DMS153 (cell line): ENCODE measurements around the gene RAB1B.
"Not testable (repeated sequence)": the region's sequence is repeated elsewhere in the genome, so short reads cannot be mapped to it uniquely, and the experiment has no call there.

ENCODE experiments used
- DNase-seq: peaks from one replicate; lab custom pipeline; 2025; lab: John Stamatoyannopoulos, UW

The RAB1B gene

DNA sequence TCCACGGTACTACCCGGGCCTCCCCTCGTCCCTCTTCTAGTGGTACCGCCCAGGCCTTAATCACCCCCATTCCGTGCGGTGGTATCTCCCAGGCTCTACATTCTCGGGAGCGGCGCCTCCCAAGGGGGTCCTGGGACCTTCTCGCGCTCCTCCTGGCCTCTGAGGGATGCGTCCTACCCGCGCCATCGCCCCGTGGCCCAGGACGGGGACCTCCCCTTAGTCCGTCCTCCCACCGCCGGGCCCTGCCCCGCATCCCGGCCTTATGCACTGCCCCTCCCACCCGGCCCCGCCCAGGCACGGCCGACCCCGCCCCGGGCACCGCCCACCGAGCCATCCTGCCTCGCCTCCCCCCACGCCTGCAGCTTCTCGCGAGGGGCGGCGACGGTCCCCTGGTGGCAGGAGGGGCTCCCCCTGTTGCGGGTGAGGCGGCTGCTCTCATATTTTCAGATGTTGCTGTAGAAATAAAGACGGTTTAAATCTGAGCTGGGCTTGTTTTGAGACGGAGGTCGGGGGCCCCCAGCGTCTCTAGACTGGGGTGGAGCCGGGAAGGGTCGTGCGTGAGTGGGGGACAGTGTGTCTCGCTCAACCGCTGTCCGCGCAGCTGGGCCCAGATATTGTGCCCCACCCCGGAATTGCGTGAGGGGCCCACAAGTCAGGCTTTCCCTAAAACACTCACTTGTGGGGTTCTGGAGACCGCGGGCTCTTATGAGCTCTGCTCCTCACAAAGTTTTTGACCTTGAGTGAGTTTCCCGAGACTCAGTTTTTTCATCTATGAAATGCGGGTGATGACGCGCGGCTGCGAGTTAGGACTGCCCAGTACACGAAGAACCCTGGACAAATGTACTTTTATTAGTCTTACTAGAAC lies 828 bp upstream of the RAB1B start:
- peak; percentile 49 for DNase-seq

- no peak for DNase-seq
These were observed 790 bp downstream of the RAB1B start for GRCh38 chr11:66268952-66269905.

DNA sequence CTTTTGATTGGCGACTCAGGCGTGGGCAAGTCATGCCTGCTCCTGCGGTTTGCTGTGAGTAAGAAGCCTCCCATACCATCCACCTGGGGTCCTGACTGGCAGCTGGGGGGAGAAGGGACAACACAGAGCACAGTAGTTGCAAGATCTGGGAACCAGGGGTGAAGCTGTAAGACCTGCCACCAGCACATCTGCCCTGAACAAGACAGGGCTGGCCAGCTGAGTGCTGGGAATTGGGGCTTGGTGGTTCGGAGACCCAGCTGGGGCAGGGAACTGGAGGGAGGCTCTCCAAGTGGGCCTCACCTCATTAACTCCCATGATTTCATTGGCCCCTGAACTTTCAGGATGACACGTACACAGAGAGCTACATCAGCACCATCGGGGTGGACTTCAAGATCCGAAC lies 3.4 kb downstream of the RAB1B start:
- DNase-seq: no peak

DNA sequence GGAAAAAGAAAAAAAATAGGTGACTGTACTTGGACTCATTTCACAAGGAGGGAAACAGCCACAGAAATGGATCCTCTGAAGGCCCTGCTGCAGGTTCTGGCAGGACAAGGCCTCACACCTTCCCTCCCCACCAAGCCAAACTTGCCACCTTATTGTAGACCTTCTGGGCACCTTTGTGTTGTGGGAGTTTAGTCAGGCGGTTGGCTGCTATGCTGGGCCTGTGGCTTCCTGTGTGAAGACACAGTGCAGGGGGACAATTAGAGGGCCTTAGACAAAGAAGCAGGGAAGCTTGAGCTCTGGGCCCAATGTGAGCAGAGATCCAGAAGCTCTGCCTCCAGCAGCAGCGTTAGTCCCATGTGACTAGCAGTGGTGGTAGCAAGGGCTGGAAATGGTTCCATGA lies 4.2 kb downstream of the RAB1B start:
- no peak for DNase-seq

- no peak for DNase-seq
These were observed 5.8 kb downstream of the RAB1B start for GRCh38 chr11:66274219-66274618.

- DNase-seq: no peak
These were observed 7.0 kb downstream of the RAB1B start for GRCh38 chr11:66275396-66275795.

- DNase-seq: no peak
These were observed 7.7 kb downstream of the RAB1B start for GRCh38 chr11:66275984-66276612.

DNA sequence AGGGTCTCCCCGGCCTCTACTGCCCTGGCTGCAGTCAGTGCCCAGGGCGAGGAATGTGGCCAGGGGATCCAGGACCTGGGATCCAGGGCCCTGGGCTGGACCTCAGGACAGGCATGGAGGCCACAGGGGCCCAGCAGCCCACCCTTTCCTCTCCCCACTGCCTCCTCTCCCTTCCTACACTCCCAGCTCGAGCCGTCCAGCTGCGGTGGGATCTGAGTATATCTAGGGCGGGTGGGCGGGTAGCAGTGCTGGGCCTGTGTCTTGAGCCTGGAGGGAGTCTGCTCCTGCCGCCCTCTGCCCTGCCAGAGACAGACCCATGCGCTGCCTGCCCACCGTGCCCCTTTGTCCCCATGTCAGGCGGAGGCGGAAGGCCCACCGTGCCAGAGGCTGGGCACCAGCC lies 8.2 kb downstream of the RAB1B start:
- DNase-seq: not testable (repeated sequence)

GRCh38 chr11:66277064-66277463 lies 8.6 kb downstream of the RAB1B start:
- not testable (repeated sequence) for DNase-seq

DNA sequence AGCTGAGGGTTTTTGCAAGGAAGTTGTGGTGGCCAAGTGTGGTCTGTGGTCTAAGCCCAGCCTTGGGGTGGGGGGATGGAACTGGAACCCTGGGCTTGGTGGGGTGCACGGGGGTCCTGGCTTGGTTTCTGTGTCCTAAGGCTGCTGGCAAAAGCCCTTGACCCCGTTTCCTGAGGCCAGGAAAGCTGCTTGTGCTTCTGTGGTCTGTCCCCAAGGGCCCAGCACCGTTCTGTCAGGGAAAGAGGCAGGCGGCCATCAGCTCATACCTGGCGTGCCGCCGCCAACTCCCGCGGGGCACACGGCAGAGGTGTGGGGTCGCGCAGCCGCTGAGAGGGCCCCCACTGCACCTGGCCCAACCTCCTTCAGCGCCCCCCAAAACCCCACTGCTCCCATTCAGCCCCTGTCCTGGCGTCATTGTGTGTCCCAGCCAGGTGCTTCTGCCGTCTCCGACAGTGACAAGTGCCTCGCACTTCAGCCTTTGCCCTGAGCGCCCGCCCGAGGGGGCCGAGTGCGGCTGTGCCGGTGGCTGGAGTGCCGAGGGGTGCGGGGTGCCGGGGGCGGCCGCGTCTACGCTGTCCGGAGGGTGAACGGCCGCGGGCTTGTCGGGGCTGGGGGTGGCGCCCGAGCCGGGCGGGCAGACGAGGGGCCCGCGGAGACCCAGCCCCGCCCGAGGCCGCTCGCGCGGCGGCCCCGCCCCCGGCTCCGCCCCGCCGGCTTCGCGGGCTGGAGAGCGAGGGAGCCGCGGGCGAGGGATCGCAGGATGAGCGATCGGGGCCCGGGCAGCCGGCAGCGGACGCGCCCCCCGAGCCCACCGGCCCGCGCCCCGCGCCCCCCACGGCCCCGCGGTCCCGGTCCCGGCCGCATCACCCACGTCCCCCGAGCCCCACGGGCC lies 9.3 kb downstream of the RAB1B start, which contains the start of gene CNIH2:
TSS of gene CNIH2 (plus strand) at position 705 of the 892 bp plus-strand sequence. CDS start 282 bp downstream, outside the sequence.
- no peak for DNase-seq

DNA sequence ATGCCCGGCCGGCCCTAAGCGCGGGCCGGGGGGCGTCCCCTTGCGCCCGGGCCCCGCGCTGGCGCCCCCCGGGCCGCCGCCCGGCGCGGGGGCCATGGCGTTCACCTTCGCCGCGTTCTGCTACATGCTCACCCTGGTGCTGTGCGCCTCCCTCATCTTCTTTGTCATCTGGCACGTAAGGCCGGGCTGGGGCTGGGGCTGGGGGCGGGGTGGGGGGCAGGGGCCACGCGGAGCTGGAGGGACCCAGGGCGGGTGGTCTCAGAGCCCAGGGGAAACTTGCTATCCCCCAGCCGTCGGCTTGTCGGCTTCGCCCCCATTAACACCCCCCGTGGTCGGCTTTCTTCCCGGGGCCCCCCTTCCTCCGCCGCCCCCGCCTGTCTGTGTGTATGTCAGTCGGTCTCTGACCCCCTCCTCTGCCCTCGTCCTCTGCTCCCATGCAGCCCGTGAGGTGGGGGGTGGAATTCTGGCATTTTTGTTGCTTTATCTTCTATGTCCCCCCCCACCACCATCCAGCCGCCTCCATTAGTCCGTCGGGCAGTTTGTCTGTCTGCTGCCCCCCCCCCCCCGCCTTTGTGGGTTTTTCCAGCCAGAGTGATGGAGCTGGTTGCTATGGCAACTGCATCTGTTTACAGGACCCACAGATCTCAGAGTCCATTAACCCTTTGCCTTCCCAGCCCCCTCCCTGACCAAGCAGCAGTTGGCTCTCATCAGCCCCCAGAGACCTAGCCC lies 10.1 kb downstream of the RAB1B start:
- DNase-seq: no peak

GRCh38 chr11:66279092-66279734 lies 10.8 kb downstream of the RAB1B start:
- no peak for DNase-seq

- no peak for DNase-seq
These were observed 12.0 kb downstream of the RAB1B start for GRCh38 chr11:66280428-66280827.

- no peak for DNase-seq
These were observed 12.6 kb downstream of the RAB1B start for GRCh38 chr11:66281001-66281400.

DNA sequence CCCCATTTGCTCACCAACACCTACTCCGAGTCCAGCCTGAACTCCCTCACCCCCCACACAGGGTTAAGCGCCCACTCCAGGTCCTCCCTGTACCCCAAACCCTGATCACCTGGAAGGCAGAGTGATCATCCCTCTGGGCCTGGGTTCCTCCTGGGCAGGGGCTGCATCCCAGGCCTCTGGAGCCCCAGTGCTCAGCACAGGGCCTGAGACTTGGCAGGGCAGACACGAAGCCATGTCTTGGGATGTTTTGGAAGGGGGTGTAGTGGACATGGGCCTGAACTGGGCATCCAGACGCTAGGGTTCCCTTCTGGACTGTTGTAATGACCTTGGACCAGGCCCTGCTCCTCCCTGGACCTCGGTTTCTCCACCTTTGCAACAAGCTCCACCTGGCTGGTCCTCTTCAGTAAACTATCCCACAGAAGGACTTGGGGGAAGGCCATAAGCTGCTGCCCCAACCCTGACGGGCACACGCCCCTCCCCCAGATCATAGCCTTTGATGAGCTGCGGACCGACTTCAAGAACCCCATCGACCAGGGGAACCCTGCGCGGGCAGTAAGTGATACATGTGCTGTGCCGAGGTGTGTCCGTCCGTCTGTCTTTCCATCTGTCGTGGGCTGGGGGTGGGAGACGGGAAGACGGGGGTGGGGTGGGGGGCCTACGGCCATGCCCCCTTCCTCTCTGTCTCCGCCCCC lies 13.5 kb downstream of the RAB1B start:
- DNase-seq: no peak

- peak; percentile 87 for DNase-seq
These were observed 14.3 kb downstream of the RAB1B start for GRCh38 chr11:66282468-66283455.

DNA sequence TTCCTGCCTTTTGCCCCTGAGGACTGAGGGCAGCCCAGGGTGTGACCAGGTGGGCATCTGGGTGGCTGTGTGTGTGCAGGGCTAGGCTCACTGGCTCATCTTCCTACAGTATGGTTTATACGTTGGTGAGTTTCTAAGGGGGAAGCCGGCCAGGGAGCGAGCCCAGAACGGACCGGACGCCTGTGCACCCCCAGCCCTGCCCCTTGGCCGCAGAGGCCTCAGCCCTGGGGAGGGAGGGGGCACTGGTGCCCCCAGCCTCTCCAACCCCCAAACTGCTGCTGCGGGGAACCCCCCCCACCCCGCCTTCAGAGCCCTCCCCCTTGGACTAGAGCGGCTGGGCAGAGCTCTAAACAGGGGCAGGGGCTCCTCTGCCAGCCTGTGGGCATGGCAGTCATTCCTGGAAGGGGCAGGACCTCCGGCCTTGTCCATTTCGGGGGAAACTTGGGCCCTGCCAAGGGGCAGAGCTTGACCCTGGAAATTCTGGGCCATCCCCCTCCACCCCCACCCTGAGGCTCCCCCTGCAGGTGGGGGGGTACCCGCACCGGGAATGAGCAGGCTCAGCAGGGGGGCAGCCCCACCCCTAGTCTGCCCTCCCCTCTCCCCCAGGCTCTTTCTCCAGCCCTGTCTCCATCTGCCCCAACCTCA lies 15.1 kb downstream of the RAB1B start:
- DNase-seq: no peak
